UCSD-AML1 (cell line): ENCODE data around the gene SPAG8.
A peak's percentile ranks its signal among the peaks of the same experiment; 100 is the strongest.

Experiments used
- DNase-seq: peaks from one replicate; lab custom pipeline; 2025; ENCODE audit not compliant: unreplicated experiment; lab: John Stamatoyannopoulos, UW

Gene SPAG8, protein sequence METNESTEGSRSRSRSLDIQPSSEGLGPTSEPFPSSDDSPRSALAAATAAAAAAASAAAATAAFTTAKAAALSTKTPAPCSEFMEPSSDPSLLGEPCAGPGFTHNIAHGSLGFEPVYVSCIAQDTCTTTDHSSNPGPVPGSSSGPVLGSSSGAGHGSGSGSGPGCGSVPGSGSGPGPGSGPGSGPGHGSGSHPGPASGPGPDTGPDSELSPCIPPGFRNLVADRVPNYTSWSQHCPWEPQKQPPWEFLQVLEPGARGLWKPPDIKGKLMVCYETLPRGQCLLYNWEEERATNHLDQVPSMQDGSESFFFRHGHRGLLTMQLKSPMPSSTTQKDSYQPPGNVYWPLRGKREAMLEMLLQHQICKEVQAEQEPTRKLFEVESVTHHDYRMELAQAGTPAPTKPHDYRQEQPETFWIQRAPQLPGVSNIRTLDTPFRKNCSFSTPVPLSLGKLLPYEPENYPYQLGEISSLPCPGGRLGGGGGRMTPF

DNA sequence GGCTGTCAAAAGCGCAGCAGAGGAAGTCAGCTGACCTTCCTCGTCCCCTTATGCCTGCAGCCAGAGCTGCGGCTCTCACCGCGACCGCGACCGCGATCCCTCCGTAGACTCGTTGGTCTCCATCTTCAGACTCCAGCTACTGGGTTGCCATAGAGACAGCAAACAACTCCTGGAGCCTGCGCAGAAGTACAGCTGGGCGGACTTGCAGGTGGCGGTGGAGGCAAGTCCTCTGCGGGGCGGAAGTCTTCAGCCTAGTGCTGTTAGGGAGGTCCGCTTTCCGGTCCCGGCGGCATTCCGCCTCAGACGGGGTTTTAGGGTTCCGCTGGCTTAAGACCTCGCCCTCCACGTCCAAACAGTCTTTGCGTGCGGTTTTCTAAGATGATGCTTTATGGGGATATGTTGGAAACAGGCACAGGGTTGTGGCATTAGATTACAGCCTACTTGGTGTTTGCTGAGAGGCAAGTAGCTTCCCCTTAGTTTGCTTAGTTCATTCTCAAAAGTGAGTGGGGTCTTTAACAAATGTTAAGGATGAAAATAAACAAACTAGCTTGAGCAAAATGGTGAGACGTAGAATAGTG lies at the start of gene SPAG8:
SPAG8 (minus strand) TSS at position 238 of the 578 bp plus-strand sequence; CDS start at position 123, 115 bp downstream.
- peak; percentile 93 for DNase-seq

DNA sequence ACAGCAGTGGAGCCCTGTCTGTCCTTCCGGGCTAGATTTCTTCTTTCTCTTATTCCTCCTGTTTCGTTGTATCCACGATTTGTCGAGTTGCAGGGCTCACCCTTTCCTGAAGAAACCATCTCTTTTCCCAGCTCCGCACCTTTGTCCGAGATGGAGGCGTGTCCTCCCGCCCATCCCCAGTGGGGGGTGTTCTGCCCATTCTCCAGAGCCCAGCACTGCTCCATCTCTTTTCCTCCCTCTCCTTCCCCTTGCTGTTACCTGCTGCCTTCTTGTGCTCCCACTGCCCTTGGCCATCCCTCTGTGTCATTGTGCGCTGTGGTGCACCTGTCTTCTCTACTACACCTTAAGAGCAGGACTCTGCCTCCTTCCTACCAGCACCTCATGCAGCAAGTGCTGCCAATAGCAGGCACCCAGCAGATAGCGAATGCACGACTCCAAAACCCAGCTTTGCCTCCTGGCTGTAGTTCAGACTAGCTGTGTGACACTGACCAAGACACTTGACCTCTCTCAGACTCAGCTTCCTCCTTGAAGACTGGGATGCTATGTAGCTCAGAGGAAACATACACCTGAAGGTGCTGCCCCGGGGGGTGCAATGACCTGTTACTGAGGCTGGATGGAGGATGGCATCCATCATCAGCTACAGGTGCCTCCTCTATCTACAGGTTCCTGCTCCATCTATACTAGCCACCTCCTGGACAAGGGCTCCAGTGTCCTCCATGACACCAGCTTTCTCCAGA lies 49.3 kb upstream of the SPAG8 start:
- DNase-seq, result no peak

DNA sequence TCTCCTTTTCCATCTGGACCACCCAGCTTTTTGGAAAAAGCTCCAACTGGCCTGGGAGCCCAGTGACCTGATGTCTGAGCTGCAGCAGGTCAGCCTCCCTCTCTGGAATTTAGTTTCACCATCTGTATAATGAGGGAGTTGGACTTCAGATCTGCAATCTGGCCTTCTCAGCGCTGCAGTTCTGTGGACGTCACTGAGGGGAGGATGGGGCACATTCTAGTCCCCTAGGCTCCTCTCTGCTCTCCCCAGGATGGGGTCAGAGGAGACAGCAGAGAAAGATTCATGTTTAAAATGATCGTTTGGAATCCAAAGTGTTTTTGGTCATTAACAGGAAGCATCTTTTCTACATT lies 47.9 kb upstream of the SPAG8 start:
- DNase-seq, result no peak

DNA sequence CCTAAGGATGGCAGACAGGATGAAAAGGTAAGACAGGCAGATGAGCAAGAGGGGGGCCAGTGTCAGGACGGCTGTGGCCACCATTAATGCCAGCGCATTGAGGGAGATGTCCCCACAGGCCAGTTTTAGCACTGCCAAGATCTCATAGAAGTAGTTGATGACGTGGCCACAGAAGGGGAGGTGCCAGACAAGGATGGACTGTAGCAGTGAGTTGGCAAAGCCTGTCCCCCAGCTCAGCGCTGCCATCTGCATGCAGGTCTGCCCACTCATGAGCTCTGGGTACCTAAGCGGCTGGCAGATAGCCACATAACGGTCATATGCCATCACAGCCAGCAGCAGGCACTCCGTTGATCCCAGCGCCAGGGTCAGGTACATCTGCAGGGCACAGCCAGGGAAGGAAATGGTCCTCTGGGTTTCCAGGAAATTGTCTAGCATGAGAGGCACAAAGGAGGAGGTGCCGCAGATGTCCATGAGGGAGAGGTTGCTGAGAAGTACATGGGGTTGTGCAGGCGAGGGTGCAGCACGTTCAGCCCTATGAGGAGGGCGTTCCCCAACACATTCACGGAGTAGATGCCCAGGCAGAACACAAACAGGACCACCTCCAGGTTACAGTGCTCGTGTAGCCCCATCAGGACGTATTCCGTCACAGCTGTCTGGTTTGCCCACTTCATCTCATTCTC lies 47.4 kb upstream of the SPAG8 start:
- no peak for DNase-seq

DNA sequence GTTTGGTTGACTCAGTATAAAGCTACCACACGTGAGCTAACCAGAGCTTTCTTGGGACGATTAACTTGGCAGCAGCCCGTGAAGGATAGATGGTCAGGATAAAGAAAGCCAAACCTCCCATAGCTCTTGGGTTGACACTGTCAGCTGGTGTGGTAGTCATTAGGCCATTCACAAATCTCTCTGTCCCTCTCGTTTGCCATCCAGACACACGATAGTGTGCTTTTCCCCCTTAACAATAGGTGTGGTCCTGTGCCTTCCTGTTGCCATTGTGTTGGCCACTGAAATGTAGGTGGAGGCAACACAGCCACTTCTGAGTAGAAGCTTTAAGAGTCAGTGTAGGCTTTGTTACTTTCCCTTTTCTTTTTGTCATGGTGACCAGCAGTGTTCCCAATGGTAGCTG lies 46.4 kb upstream of the SPAG8 start:
- no peak for DNase-seq

DNA sequence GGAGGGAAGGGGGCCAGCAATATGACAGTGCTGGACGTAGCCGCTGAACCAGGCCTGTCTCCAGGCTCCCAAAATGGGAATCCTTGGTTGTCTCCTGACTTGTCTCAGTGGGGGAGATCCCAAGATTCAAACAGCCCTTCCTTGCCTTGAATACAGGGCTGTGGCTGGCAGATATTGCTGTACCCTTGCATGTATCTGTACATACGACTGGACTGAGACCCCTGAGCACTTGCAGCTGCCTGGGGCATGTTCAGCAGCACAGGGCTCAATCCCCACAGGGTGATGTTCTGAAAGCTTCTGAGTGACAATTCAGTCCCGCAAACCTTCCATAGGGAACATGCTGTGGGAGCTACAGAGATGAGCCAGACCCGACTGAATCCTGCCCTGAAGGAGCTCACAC lies 44.8 kb upstream of the SPAG8 start:
- no peak for DNase-seq

DNA sequence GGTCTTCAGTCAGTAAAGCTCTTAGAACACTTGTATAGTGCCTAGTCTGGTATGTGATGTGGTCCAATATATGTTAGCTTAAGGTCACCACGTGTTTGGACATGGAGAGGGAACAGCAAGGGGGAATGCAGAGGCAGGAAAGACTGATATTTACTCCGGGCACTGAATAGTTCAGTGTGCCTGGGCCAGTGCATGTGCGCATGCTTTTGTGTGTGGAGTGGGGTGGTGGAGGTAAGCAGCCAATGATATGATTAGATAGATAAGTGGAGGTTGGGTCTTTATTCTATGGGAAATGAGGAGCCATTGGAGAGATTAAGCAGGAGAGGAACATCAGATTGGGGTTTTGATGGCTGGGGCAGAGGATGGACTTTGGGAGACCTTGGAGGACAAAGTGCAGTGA lies 44.1 kb upstream of the SPAG8 start:
- no peak for DNase-seq

DNA sequence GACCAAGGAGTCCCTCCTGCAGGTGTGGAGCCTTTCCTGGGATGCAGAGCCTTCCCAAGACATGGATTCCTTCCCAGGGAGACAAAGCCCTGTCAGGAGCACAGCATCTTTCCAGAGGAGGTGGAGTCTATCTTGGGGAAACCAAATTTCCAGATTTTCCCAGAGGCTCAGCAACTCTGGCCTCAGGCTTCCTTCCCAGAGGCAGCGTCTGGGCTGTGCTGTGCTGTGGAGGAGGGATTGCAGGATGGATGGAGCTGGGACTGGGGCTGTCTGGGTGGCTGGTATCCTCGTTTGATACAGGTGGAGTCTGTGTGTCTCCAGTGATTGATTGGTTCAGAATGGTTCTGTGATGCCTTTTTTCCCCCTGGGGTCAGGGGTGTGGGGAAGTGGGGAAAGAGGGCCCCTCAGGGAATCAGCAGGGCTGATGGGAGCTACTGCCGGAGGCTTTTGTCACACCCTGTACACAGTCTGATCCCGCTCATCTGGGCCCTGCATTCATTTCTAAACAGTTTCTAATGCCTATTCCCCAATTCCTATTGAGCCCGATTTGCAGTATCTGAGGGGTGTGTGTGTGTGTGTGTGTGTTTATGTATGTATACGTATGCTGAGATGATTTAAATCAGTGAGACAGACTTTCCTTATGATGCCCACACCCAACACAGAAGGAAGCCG lies 42.2 kb upstream of the SPAG8 start:
- DNase-seq, result no peak

DNA sequence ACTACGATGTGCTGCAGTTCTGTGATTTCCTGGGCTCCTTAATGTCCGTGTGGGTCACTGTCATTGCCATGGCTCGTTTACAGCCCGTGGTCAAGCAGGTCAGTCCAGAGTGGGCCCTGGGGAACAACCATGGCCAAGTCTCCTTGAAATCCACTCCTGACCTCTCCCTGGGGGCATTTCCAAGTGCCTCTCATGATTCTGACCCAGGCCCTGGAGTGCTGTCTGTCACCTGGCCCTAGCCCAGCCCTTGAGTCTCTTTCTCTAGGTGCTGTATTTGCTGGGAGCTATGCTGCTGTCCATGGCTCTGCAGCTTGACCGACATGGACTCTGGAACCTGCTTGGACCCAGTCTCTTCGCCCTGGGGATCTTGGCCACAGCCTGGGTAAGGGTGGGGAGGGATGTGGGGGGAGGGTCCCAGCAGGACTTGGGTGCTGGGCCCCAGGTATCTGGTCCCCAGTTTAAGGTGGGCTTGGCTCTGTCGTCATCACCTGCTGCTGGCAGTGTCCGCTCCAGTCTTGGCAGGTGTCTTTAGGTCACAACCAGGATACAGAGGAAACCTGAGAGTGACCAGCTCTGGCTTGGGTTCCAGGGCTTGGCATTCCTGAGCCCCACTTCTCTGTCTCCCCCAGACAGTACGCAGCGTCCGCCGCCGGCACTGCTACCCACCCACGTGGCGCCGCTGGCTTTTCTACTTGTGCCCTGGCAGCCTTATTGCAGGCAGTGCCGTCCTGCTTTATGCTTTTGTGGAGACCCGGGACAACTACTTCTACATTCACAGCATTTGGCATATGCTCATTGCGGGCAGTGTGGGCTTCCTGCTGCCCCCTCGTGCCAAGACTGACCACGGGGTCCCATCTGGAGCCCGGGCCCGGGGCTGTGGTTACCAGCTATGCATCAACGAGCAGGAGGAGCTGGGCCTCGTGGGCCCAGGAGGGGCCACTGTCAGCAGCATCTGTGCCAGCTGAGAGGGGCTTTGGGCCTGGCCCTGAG lies 41.1 kb upstream of the SPAG8 start:
- no peak for DNase-seq

DNA sequence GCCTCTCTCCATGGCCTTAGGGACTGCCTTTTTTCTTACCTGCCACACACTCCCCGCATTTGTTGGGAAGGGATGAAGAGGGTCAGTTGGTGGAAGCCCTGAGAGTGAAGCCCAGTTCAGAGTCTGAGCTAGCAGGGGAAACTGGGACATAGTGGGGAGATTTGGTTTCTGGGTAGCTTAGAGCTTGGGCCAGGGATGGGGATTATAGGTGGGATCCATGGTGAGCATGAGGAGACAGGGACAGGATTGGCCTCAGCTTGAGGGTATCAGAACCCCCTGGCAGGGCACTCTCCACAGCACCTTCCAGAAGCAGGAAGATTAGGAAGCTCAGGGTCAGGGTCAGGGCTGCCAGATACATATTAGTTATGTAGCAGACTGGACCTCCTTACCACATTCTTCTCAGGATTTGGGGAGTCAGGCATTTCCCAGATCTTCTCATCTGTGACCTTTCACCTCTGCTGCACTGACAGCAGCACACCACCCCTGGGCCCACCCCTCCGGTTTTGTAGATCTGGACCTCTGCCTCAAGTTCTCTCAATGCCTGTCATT lies 40.3 kb upstream of the SPAG8 start:
- no peak for DNase-seq

DNA sequence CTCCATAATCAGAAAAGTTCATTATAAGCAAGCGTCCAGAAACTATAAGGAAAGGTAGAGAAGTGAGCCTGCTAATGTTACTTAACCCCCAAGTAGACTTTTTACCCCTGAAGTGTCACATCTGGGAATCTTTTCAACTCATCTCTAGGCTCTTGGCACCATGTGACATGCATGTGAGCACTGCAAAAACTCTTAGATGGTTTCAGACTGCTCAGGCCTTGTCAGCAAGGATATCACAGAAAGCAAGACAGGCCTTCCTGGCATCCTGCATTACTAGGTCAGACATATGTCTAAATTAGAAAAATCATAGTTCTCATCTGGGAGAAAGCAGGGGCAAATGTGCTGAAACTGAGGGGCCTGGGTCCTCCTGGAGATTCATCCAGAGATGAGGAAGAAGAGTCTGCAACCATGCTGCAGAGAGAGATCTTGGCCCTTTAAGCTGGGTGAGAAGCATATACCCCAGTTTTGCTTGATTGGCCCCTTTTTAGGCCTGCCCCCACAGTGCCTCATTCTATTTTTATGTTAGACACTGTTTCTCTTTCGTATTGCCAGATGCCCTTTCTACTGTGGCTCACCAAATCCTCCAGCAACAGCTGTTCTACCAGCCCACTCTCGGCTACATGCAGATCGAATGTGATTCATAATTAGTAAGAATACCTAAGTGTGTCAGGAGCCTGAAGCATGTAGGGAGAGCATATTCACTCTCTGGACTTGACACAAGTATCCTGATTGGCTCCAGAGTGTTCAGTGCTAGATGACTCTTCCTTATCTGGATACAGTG lies 35.9 kb upstream of the SPAG8 start:
- no peak for DNase-seq

DNA sequence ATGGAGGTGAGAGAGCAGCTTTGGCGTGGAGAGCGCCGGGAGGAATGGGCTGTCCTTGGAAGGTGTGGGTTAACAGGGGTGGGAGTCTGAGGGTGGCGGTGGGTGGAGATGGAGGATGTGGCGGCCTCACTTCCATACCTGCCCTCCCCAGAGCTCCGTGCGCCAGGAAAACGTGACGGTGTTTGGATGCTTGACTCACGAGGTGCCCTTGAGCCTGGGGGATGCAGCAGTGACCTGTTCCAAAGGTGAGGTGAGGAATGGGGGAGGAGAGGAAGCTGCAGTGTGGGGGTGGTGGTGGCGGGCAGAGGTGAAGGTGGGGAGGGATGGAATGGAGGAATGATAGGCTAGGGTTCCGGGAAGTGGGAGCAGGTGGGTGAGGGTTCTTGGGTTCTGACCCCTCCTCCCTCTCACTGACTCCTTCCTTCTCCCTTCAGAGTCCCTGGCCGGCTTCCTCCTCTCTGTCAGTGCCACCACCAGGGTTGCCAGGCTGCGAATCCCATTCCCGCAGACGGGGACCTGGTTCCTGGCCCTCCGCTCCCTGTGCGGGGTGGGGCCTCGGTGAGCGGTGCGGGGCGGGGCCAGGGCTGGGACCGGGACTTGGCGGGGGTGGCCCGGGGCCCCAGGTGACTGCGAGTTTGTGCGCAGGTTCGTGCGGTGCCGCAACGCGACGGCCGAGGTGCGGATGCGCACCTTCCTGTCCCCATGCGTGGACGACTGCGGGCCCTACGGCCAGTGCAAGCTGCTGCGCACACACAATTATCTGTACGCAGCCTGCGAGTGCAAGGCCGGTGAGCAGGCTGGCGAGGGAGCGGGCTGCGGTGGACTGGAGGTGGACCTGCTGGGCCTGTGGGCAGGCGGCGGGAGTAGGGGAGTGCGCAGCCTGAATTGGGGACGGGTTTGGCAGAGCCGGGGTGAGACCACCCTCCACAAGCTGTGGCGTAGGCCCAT lies 34.0 kb upstream of the SPAG8 start:
- DNase-seq, result no peak

DNA sequence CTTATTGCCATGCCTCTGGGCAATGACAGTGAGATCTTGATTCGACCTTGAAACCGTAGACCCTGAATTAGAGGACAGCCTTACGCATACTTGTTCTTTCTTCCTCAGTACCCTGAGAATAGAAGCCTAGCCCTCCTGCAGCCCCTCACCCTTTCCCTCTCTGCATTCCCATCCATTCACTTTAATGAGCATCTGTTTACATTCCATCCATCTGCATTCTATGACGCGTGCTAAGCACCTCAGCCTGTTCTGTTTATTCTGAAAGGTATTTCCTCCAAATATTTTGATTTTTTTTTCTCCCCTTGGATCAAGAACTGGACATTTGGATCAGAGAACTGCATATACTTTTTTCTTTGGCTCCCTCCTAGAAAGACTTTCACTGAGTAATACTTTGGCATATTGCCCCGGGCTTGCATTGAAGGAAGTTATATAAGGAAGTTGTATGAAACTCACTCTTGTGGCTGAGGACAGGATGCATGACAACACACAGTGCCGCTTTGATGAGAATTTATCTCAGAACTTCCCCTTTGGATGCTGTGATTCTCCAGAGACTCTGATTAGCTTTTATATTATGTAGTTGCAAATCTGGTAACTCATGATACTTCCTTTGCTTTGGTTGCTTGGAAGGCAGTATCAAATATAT lies 32.7 kb upstream of the SPAG8 start:
- peak; percentile 24 for DNase-seq

DNA sequence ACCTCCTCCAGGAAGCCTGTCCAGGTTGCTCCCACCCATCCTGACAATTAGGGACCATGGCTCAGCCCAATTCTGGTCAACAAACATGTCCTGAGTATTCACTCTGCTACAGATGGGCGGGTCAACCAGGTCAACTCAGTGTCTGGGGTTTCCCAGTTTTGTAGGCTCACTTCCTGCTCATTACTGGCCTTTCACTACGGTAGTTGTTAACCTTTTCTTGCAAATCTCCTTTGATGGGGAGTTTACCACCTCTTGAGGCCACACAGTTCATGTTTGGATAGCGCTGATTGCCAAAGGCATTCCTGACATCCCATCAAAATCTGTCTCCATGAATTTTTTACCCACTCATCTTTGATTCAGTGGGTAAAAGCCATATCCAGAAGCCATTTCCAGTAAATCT lies 30.7 kb upstream of the SPAG8 start:
- DNase-seq, result no peak

DNA sequence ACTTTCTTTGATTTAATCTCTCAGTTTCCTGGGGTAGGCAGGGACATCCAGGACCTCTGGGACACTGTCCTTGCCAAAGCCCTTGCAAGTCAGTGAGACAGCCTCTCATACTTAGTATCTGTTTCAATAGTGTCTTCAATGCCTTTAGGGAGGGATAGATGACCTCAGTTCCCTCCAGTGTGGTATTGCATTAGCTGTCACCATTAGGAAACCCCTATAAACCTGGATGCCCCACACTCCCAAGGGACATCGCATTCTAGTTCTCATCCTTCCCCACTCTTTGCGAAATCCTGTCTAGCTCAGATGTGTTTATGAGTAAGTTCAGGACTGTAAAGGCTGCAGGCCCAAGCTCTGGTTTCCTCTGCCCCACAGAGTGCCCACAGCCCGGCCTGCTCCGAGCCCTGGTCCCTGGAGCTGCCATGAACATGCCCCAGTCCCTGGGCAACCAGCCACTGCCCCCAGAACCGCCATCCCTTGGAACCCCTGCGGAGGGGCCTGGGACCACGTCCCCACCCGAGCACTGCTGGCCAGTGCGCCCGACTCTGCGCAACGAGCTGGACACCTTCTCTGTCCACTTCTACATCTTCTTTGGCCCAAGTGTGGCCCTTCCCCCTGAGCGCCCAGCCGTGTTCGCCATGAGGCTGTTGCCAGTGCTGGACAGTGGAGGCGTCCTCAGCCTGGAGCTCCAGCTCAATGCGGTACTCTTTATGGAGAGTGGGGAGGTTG lies 30.1 kb upstream of the SPAG8 start:
- no peak for DNase-seq

DNA sequence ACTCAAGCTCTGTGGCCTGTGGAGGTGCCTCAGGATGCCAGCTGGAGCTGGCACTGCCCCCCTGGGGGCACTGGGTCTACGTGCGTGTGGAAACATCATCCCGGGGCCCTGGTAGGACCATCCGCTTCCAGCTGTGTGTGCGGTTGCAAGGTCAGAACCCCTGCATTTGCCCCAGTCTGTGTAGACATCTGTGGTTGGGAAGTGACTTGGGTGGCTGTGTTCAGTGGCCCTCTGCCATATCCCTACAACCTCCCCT lies 29.5 kb upstream of the SPAG8 start:
- DNase-seq, result no peak
